OCI-LY1 (cell line): ENCODE data around the gene TBC1D22B.

Experiments
- H2AFZ ChIP-seq: fragments of 200-600 bp; sonication (generic), shearing (Covaris generic); 2 replicates; pipeline ENCODE4 v1.6.0; 2014; ENCODE audit warnings: antibody characterized with exemption, mild to moderate bottlenecking, low read length
- H3F3A ChIP-seq: fragments of 200-600 bp; sonication (generic), shearing (Covaris generic); 2 replicates; pipeline ENCODE4 v1.6.0; 2014; ENCODE audit warnings: mild to moderate bottlenecking, antibody characterized with exemption, low read length, moderate library complexity; ENCODE audit not compliant: insufficient read depth
- H3K27ac ChIP-seq: fragments of 200-600 bp; sonication (generic); 2 replicates; pipeline ENCODE4 v1.5.1; 2014; ENCODE audit warnings: low read length, mixed run types, mild to moderate bottlenecking, low read depth; ENCODE audit not compliant: poor library complexity, severe bottlenecking
- H3K27me3 ChIP-seq: fragments of 200-600 bp; sonication (generic); 2 replicates; pipeline ENCODE4 v1.6.0; 2014; ENCODE audit warnings: antibody characterized with exemption, mild to moderate bottlenecking, low read length, moderate library complexity; ENCODE audit not compliant: insufficient read depth
- H3K36me3 ChIP-seq: fragments of 200-600 bp; sonication (generic); 2 replicates; pipeline ENCODE4 v1.6.1; 2014; ENCODE audit warnings: mild to moderate bottlenecking, antibody characterized with exemption, low read length, moderate library complexity, mixed read lengths; ENCODE audit not compliant: insufficient read depth
- H3K4me1 ChIP-seq: fragments of 200-600 bp; sonication (generic); 2 replicates; pipeline ENCODE4 v1.5.1; 2014; ENCODE audit warnings: mild to moderate bottlenecking, low read length, moderate library complexity; ENCODE audit not compliant: insufficient read depth, severe bottlenecking
- H3K4me2 ChIP-seq: fragments of 200-600 bp; sonication (generic), shearing (Covaris generic); 2 replicates; pipeline ENCODE4 v1.6.1; 2014; ENCODE audit warnings: low read length
- H3K4me3 ChIP-seq: fragments of 200-600 bp; sonication (generic); 2 replicates; pipeline ENCODE4 v1.5.1; 2014; ENCODE audit warnings: low read length, low read depth, mild to moderate bottlenecking, mixed read lengths; ENCODE audit not compliant: poor library complexity, severe bottlenecking
- H3K79me2 ChIP-seq: fragments of 200-600 bp; shearing (Covaris generic); 2 replicates; pipeline ENCODE4 v1.6.1; 2016; ENCODE audit warnings: mixed run types, low read length, mixed read lengths; ENCODE audit not compliant: insufficient read depth
- H3K9ac ChIP-seq: fragments of 200-600 bp; sonication (generic), shearing (Covaris generic); 2 replicates; pipeline ENCODE4 v1.6.1; 2014; ENCODE audit warnings: mild to moderate bottlenecking, low read length, mixed read lengths
- H3K9me2 ChIP-seq: fragments of 200-600 bp; sonication (generic), shearing (Covaris generic); 2 replicates; pipeline ENCODE4 v1.6.1; 2014; ENCODE audit warnings: low read depth, mild to moderate bottlenecking, low read length, mixed read lengths
- H3K9me3 ChIP-seq: fragments of 200-600 bp; shearing (Covaris generic); 2 replicates; pipeline ENCODE4 v1.6.1; 2014; ENCODE audit warnings: low read length, mixed read lengths
- H4K20me1 ChIP-seq: fragments of 200-600 bp; sonication (generic), shearing (Covaris generic); 2 replicates; pipeline ENCODE4 v1.6.0; 2016; ENCODE audit warnings: mild to moderate bottlenecking, low read length; ENCODE audit not compliant: insufficient read depth
- EZH2 ChIP-seq: fragments of 200-600 bp; sonication (generic), shearing (Covaris generic); IDR thresholded peaks from 2 replicates; pipeline ENCODE4 v1.8.0; 2017; ENCODE audit warnings: borderline replicate concordance, mixed run types, mild to moderate bottlenecking, antibody characterized with exemption, low read length, moderate library complexity, mixed read lengths
- TF ChIP-seq, protein P1 (sequence below): fragments of 200-600 bp; sonication (generic), shearing (Covaris generic); IDR thresholded peaks from 2 replicates; pipeline ENCODE4 v1.5.1; 2017; ENCODE audit warnings: mild to moderate bottlenecking, antibody characterized with exemption, low read length, moderate library complexity, mixed read lengths

TBC1D22B gene

DNA sequence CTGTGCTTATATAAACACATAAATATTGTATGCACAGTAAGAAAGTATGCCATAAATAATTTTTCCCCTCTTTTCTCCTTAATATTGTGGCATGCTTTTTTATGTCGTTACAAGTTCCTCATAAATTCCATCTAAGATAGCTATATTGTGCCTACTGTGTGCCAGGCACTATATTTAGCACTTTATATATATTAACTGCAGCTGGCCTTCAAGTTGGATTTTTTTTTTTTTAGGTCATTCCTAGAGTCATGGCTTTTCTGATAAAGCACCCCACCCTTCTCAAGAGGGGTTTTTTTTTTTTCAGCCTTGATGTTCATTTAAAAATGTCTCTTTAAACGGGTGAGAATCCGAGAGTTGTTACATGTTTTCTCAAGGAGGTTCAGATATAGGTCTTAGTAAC lies 53.4 kb downstream of the TBC1D22B start:
- Histone ChIP-seq H3K36me3 (peaks cover 9% of the 10 kb centered on the region; the same call in 1 of the 2 replicates), H3K4me2 (no peak overlapping the region), H3K9ac (no peak overlapping the region), H2AFZ (no peak overlapping the region), H3K79me2 (no peaks in the 10 kb centered on the region), H3K9me2 (no peaks in the 10 kb centered on the region), H3K27ac (no peak overlapping the region), H3F3A (no peaks in the 10 kb centered on the region), H3K4me1 (peaks cover 12% of the 10 kb centered on the region), H3K4me3 (no peak overlapping the region), H4K20me1 (no peaks in the 10 kb centered on the region), H3K27me3 (no peaks in the 10 kb centered on the region), H3K9me3 (no peaks in the 10 kb centered on the region)
- TF ChIP-seq EZH2 = no peak
- TF ChIP-seq, protein P1, sequence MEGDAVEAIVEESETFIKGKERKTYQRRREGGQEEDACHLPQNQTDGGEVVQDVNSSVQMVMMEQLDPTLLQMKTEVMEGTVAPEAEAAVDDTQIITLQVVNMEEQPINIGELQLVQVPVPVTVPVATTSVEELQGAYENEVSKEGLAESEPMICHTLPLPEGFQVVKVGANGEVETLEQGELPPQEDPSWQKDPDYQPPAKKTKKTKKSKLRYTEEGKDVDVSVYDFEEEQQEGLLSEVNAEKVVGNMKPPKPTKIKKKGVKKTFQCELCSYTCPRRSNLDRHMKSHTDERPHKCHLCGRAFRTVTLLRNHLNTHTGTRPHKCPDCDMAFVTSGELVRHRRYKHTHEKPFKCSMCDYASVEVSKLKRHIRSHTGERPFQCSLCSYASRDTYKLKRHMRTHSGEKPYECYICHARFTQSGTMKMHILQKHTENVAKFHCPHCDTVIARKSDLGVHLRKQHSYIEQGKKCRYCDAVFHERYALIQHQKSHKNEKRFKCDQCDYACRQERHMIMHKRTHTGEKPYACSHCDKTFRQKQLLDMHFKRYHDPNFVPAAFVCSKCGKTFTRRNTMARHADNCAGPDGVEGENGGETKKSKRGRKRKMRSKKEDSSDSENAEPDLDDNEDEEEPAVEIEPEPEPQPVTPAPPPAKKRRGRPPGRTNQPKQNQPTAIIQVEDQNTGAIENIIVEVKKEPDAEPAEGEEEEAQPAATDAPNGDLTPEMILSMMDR = no peak

DNA sequence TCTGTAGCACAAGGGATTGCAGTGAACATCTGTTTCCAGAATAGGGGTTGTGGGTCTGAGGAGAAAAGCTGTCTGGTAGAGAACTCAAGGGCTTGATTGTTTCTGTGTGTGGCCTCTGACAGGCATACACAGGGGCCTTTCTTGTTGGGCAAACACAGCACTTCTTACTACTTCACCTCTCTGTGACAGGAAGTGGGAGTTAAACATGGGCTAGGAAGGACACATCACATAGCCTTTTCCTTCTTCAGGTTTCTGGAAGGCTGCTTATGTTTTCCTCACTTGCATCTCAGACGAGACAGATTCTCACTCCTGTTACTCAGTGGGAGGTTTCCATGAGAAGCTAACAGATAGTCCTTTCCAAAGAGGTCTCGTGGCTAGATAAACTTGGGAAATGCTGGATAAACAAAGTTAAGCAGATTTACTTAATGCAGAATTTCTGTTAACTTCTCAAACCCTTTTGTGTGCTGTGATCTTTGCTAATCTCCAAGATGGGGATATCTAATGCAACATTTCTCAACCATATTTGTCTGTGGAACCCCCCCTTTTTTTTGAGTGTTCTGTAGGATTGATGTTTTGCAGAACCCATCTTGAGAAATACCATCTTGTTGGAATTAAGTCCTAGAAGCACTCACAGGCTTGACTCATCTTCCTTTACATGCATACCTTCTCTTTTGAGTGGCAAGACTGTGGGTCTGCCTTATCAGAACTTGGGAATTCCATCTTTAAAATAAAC lies 54.3 kb downstream of the TBC1D22B start:
- Histone ChIP-seq H3K27ac (no peak overlapping the region), H3F3A (no peaks in the 10 kb centered on the region), H3K9me2 (no peaks in the 10 kb centered on the region), H4K20me1 (no peaks in the 10 kb centered on the region), H3K9me3 (no peaks in the 10 kb centered on the region), H3K4me3 (no peak overlapping the region), H3K36me3 (peaks cover 17% of the 10 kb centered on the region), H3K4me1 (peaks cover 4% of the 10 kb centered on the region), H3K9ac (no peak overlapping the region), H3K4me2 (no peak overlapping the region), H3K27me3 (no peaks in the 10 kb centered on the region), H3K79me2 (no peaks in the 10 kb centered on the region), H2AFZ (no peak overlapping the region)
- TF ChIP-seq, protein P1 = no peak
- TF ChIP-seq EZH2 = no peak

DNA sequence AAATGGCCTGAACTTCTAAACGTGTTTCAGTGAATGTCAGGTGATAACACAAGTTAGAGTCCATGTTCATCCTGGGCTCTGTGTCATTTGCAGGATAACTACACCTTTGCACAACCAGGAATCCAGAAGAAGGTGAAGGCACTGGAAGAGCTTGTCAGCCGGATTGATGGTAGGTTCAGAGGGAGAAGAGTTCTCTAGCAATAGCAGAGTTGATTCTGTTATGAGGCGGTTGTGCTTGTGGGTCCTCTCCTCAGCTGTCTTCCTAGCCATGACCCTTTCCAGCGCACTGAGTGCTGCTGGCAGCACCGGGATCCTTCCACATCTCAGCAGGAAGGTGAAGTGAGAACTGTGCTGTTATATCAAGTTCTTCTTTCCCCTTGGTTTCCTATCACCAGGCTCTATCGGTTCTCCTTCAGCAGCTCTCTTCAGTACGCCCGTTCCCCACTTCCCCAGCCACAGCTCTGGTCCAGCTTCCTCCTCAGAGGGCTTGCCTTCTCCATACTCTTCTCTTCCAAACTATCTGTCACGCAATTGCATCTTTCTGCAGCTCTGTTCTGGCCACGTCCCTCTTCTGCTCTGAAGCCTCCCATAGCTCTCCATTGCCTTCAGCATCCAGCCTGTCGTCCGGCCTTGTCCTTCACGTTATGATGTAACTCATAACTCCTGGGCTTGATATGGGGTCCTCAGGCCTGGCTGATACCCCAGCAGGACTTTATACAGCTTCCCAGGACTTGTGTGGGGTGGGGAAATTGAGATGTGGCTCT lies 56.3 kb downstream of the TBC1D22B start:
- H3K9me3 ChIP-seq = no peaks in the 10 kb centered on the region
- H3K36me3 ChIP-seq = peaks cover 32% of the 10 kb centered on the region
- H2AFZ ChIP-seq = no peak overlapping the region
- no peak for TF ChIP-seq EZH2
- TF ChIP-seq, protein P1 = no peak
- H3K4me2 ChIP-seq = no peak overlapping the region
- no peaks in the 10 kb centered on the region for H3K4me1 ChIP-seq
- no peak overlapping the region for H3K27ac ChIP-seq
- no peaks in the 10 kb centered on the region for H3F3A ChIP-seq
- H3K9ac ChIP-seq = no peak overlapping the region
- H4K20me1 ChIP-seq = no peaks in the 10 kb centered on the region
- H3K79me2 ChIP-seq = no peaks in the 10 kb centered on the region
- H3K4me3 ChIP-seq = no peak overlapping the region
- H3K27me3 ChIP-seq = no peaks in the 10 kb centered on the region
- H3K9me2 ChIP-seq = no peaks in the 10 kb centered on the region
